HepG2 (cell line): ENCODE data around the gene PHB1. TPM values are rescaled to one million over a fixed set of nuclear protein-coding genes. Genes with fewer than 3 reads are reported as not detected.

Source experiments
- ATF4 ChIP-seq, 2 experiments: fragments of 450-650 bp in 1 of 2; sonication (generic) in 1 of 2; formaldehyde crosslinking; IDR thresholded peaks; 2 replicates each; pipeline versions ENCODE4 v1.5.0 to v1.8.0; 2020 to 2022; ENCODE audit warnings: mild to moderate bottlenecking in 1 of 2, missing genetic modification reagents in 1 of 2
- BRCA1 ChIP-seq: sonication (generic); formaldehyde crosslinking; IDR thresholded peaks from 2 replicates; pipeline ENCODE4 v1.4.0; 2020; ENCODE audit warnings: missing genetic modification reagents
- CCAR2 ChIP-seq: fragments of 200-400 bp; formaldehyde crosslinking; optimal IDR thresholded peaks from 2 replicates; pipeline ENCODE3; 2018; ENCODE audit warnings: low read depth, mild to moderate bottlenecking, low read length, moderate library complexity
- CHCHD3 ChIP-seq: sonication (generic); formaldehyde crosslinking; IDR thresholded peaks from 2 replicates; pipeline ENCODE4 v1.8.0; 2022; ENCODE audit warnings: mild to moderate bottlenecking, missing genetic modification reagents, moderate library complexity
- CHD4 ChIP-seq: fragments of 200-600 bp; sonication (generic); IDR thresholded peaks from 2 replicates; pipeline ENCODE4 v1.7.0; 2017; ENCODE audit warnings: mild to moderate bottlenecking, low read length, borderline replicate concordance
- DNMT1 ChIP-seq: sonication (generic); formaldehyde crosslinking; IDR thresholded peaks from 2 replicates; pipeline ENCODE4 v1.5.1; 2020; ENCODE audit warnings: mild to moderate bottlenecking, missing genetic modification reagents
- DR1 ChIP-seq: sonication (generic); formaldehyde crosslinking; IDR thresholded peaks from 2 replicates; pipeline ENCODE4 v1.8.0; 2021; ENCODE audit warnings: mild to moderate bottlenecking, missing genetic modification reagents, inconsistent platforms
- ETV6 ChIP-seq: sonication (generic); formaldehyde crosslinking; conservative IDR thresholded peaks from 2 replicates; pipeline ENCODE4 v1.4.0; 2020; ENCODE audit warnings: missing genetic modification reagents
- GMEB2 ChIP-seq: IDR thresholded peaks from 2 replicates; pipeline ENCODE4 v1.6.1; 2016; ENCODE audit warnings: missing biosample characterization, missing genetic modification reagents, low read depth
- HES4 ChIP-seq: sonication (generic); formaldehyde crosslinking; IDR thresholded peaks from 2 replicates; pipeline ENCODE4 v1.9.0; 2021; ENCODE audit warnings: mild to moderate bottlenecking, missing genetic modification reagents, borderline replicate concordance
- MAFF ChIP-seq: IDR thresholded peaks from 2 replicates; pipeline ENCODE4 v1.6.1; 2011; ENCODE audit warnings: low read depth, low read length, improper control_type of control experiment
- MBD4 ChIP-seq: IDR thresholded peaks from 2 replicates; pipeline ENCODE4 v1.6.1; 2012; ENCODE audit warnings: low read length, inconsistent platforms, borderline replicate concordance
- NFE2 ChIP-seq: sonication (generic); formaldehyde crosslinking; IDR thresholded peaks from 2 replicates; pipeline ENCODE4 v1.4.0; 2020; ENCODE audit warnings: missing genetic modification reagents
- NFE2L2 ChIP-seq: fragments of 150-350 bp; IDR thresholded peaks from 2 replicates; pipeline ENCODE4 v1.6.1; 2014; ENCODE audit warnings: low read length
- RAD51 ChIP-seq: fragments of 450-650 bp; IDR thresholded peaks from 2 replicates; pipeline ENCODE4 v1.6.1; 2016; ENCODE audit warnings: borderline replicate concordance
- RFX5 ChIP-seq: IDR thresholded peaks from 2 replicates; pipeline ENCODE4 v1.6.1; 2011; ENCODE audit warnings: low read depth, low read length, improper control_type of control experiment
- SMC3 ChIP-seq: IDR thresholded peaks from 2 replicates; pipeline ENCODE4 v1.6.1; 2011; ENCODE audit warnings: low read length, improper control_type of control experiment
- SRSF9 ChIP-seq: fragments of 200-400 bp; formaldehyde crosslinking; IDR thresholded peaks from 2 replicates; pipeline ENCODE4 v1.6.1; 2018; ENCODE audit warnings: borderline replicate concordance, mild to moderate bottlenecking, low read depth, low read length; ENCODE audit not compliant: insufficient read depth, poor library complexity, severe bottlenecking
- ZBTB20 ChIP-seq: sonication (generic); formaldehyde crosslinking; IDR thresholded peaks from 2 replicates; pipeline ENCODE4 v1.8.1; 2023; ENCODE audit warnings: missing genetic modification reagents, low read depth, mild to moderate bottlenecking, borderline replicate concordance
- ZBTB21 ChIP-seq: sonication (generic); formaldehyde crosslinking; IDR thresholded peaks from 2 replicates; pipeline ENCODE4 v1.4.0; 2020; ENCODE audit warnings: missing genetic modification reagents
- ZBTB42 ChIP-seq: sonication (generic); formaldehyde crosslinking; IDR thresholded peaks from 2 replicates; pipeline ENCODE4 v1.5.0; 2020; ENCODE audit warnings: mild to moderate bottlenecking, missing genetic modification reagents
- ZMYM3 ChIP-seq: sonication (generic); formaldehyde crosslinking; IDR thresholded peaks from 2 replicates; pipeline ENCODE4 v1.5.1; 2020; ENCODE audit warnings: mild to moderate bottlenecking, missing genetic modification reagents
- ZNF292 ChIP-seq: sonication (generic); formaldehyde crosslinking; IDR thresholded peaks from 2 replicates; pipeline ENCODE4 v1.8.1; 2022; ENCODE audit warnings: mild to moderate bottlenecking, low read depth, missing genetic modification reagents, borderline replicate concordance
- ZNF431 ChIP-seq: sonication (generic); formaldehyde crosslinking; IDR thresholded peaks from 2 replicates; pipeline ENCODE4 v1.9.0; 2022; ENCODE audit warnings: missing genetic modification reagents, low read depth, mild to moderate bottlenecking, borderline replicate concordance
- ZNF451 ChIP-seq: sonication (generic); formaldehyde crosslinking; IDR thresholded peaks from 2 replicates; pipeline ENCODE4 v1.5.0; 2020; ENCODE audit warnings: mild to moderate bottlenecking, missing genetic modification reagents
- ZNF562 ChIP-seq: sonication (generic); formaldehyde crosslinking; IDR thresholded peaks from 2 replicates; pipeline ENCODE4 v1.8.0; 2022; ENCODE audit warnings: missing genetic modification reagents, borderline replicate concordance
- ZNF761 ChIP-seq: sonication (generic); formaldehyde crosslinking; conservative IDR thresholded peaks from 2 replicates; pipeline ENCODE4 v1.4.0; 2020; ENCODE audit warnings: mild to moderate bottlenecking, missing genetic modification reagents
- polyA plus RNA-seq, 8 experiments: library from polyadenylated mRNA; depleted of rRNA in 3 of 8; stranded (reverse) in 7 of 8; unstranded in 1 of 8; fragments of >200 nt; fragmentation: Illumina TruSeq in 4 of 8; extraction: Trizol in 4 of 8; gene quantifications; 2 replicates each; pipeline versions ENCODE4 v1.2.1 to v1.2.3, GENCODE V29; 2011 to 2016; ENCODE audit warnings: low read depth in 4 of 8, missing spikeins in 1 of 8, mixed read lengths in 1 of 8; ENCODE audit not compliant: insufficient read depth in 1 of 8
- total RNA-seq, 5 experiments: library from RNA; depleted of rRNA; stranded (reverse); fragments of >200 nt; fragmentation: Illumina TruSeq; extraction: Trizol; gene quantifications; 2 replicates each; pipeline ENCODE4 v1.2.3, GENCODE V29; 2016; ENCODE audit warnings: low read depth in 1 of 5
- TF ChIP-seq, protein P1 (sequence below): sonication (generic); formaldehyde crosslinking; IDR thresholded peaks from 2 replicates; pipeline ENCODE4 v1.9.0; 2021; ENCODE audit warnings: missing genetic modification reagents, mild to moderate bottlenecking, borderline replicate concordance

PHB1 gene
- total and polyA plus RNA-seq, 2 of the 13 experiments (the other 11 are each of a cell fraction or from before 2014, with no cell fraction given) = 515 to 688 TPM

GRCh38 chr17:49361129-49361901, 53.4 kb downstream of the PHB1 start (continued):
- TF ChIP-seq DNMT1 (no peak), ZMYM3 (CRISPR knock-in tag) (no peak), ZBTB20 (no peak), SRSF9 (no peak), CHD4 (no peak), ZNF451 (peak; percentile 51; the same call in 1 of the 2 replicates), ZBTB42 (CRISPR knock-in tag) (no peak), NFE2L2 (no peak), DR1 (CRISPR knock-in tag) (no peak; the same call in 1 of the 2 replicates), ZBTB21 (CRISPR knock-in tag) (no peak), ZNF562 (no peak), CHCHD3 (CRISPR knock-in tag) (no peak), GMEB2 (CRISPR knock-in tag) (no peak), RAD51 (no peak), RFX5 (no peak), CCAR2 (no peak), NFE2 (CRISPR knock-in tag) (no peak), MBD4 (no peak), HES4 (CRISPR knock-in tag) (peak; percentile 86), MAFF (no peak), ZNF292 (CRISPR knock-in tag) (no peak), ATF4 (CRISPR knock-in tag; IDR thresholded peaks at IDR 0.05) (no peak), SMC3 (no peak), ZNF761 (peak; percentile 41; the same call in 1 of the 2 replicates), ZNF431 (CRISPR knock-in tag) (no peak), ETV6 (CRISPR knock-in tag) (0 out of 2 replicates have a peak, but pooled peaks have one; percentile 47), BRCA1 (no peak)
- TF ChIP-seq, protein P1, sequence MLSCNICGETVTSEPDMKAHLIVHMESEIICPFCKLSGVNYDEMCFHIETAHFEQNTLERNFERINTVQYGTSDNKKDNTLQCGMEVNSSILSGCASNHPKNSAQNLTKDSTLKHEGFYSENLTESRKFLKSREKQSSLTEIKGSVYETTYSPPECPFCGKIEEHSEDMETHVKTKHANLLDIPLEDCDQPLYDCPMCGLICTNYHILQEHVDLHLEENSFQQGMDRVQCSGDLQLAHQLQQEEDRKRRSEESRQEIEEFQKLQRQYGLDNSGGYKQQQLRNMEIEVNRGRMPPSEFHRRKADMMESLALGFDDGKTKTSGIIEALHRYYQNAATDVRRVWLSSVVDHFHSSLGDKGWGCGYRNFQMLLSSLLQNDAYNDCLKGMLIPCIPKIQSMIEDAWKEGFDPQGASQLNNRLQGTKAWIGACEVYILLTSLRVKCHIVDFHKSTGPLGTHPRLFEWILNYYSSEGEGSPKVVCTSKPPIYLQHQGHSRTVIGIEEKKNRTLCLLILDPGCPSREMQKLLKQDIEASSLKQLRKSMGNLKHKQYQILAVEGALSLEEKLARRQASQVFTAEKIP = no peak
